SKM-1 (cell line): ENCODE data around the gene CCP110.

Experiments used
- DNase-seq: peaks from one replicate; lab custom pipeline; 2025; ENCODE audit not compliant: unreplicated experiment; lab: John Stamatoyannopoulos, UW

Gene CCP110

GRCh38 chr16:19599968-19600716, 76.4 kb downstream of the CCP110 start:
- DNase-seq, result no peak

- DNase-seq, result peak; percentile 6
Measured at GRCh38 chr16:19601083-19601976, 77.6 kb downstream of the CCP110 start.
